GM12892 (cell line): Measurements from ENCODE around the gene LBH. TPM values are rescaled to one million over a fixed set of nuclear protein-coding genes. Genes with fewer than 3 reads are reported as not detected.

Source experiments
- DNase-seq: peaks from one replicate; pipeline ENCODE4 v3.0.0; 2011; ENCODE audit not compliant: insufficient read length
- FAIRE-seq: peaks from 2 replicates; lab custom pipeline; 2011; peaks lifted over from hg19 to GRCh38; lab: Jason Lieb, UNC
- POLR2A ChIP-seq: IDR thresholded peaks from 2 replicates; pipeline ENCODE4 v1.6.1; 2011; ENCODE audit warnings: low read depth, low read length, control low read depth
- POLR2AphosphoS5 ChIP-seq: IDR thresholded peaks from 2 replicates; pipeline ENCODE4 v1.6.1; 2011; ENCODE audit warnings: low read depth, low read length, control low read depth
- TAF1 ChIP-seq: IDR thresholded peaks from 2 replicates; pipeline ENCODE4 v1.6.1; 2011; ENCODE audit warnings: low read depth, mild to moderate bottlenecking, control low read depth, low read length, borderline replicate concordance
- polyA plus RNA-seq: library from polyadenylated mRNA; unstranded; fragments of >200 nt; gene quantifications from one replicate; pipeline ENCODE4 v1.2.1, GENCODE V29; 2012; ENCODE audit warnings: missing spikeins, inconsistent platforms; ENCODE audit not compliant: missing spikeins

Gene LBH
- polyA plus RNA-seq = 18.2 TPM

- FAIRE-seq = peak; percentile 80
- DNase-seq = peak; percentile 68
- TF ChIP-seq POLR2AphosphoS5 (peak; percentile 98), POLR2A (peak; percentile 99), TAF1 (peak; percentile 74)
Measured at GRCh38 chr2:30231212-30231995, at the start of gene LBH. Gene LBH (plus strand): TSS chr2:30231534. CDS start chr2:30231739, 205 bp downstream.

GRCh38 chr2:30184035-30184434, 47.3 kb upstream of the LBH start:
- TF ChIP-seq POLR2A (no peak), TAF1 (no peak), POLR2AphosphoS5 (no peak)
- FAIRE-seq = no peak
- no peak for DNase-seq

DNA sequence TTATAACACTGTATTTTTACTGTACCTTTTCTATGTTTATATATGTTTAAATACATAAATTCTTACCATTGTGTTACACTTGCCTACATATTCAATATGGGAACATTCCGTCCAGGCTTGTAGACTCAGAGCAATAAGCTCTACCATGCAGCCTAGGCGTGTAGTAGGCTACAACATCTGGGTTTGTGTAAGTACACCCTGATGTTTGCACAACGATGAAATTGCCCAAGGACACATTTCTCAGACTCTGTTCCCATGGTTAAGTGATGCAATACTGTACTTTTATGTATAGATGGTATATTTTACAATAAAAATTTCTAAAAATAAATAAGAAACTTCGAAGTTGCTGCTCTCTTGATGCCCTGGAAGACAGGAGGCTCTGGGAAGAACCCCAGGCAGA, 46.2 kb upstream of the LBH start:
- TF ChIP-seq POLR2A = no peak
- no peak for TF ChIP-seq TAF1
- no peak for TF ChIP-seq POLR2AphosphoS5
- no peak for DNase-seq
- no peak for FAIRE-seq

GRCh38 chr2:30188292-30188691, 43.0 kb upstream of the LBH start:
- FAIRE-seq (no peak), DNase-seq (no peak)
- TF ChIP-seq TAF1 = no peak
- TF ChIP-seq POLR2A = no peak
- no peak for TF ChIP-seq POLR2AphosphoS5

DNA sequence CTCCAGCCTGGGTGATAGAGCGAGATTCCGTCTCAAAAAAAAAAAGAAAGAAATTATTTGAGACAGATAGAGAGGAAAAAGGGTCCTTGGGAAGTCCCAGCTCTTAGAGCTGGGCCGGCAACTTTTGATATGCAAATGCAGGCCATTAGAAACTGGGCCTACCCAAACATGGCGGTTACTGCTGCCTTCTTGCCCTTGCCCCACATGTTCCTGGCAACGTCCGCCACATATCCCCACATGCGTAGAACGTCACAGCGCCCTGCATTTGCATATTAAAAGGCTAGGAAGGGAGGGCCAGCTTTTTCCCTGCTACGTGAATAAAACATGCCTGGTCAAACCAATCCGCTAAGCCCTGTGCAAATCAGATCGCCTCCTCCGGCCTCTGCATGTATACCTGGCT, 40.7 kb upstream of the LBH start:
- TF ChIP-seq TAF1 (no peak), POLR2A (no peak), POLR2AphosphoS5 (no peak)
- FAIRE-seq (no peak), DNase-seq (no peak)

GRCh38 chr2:30191107-30191506, 40.2 kb upstream of the LBH start:
- TF ChIP-seq POLR2AphosphoS5 (no peak), POLR2A (no peak), TAF1 (no peak)
- DNase-seq (no peak), FAIRE-seq (no peak)

DNA sequence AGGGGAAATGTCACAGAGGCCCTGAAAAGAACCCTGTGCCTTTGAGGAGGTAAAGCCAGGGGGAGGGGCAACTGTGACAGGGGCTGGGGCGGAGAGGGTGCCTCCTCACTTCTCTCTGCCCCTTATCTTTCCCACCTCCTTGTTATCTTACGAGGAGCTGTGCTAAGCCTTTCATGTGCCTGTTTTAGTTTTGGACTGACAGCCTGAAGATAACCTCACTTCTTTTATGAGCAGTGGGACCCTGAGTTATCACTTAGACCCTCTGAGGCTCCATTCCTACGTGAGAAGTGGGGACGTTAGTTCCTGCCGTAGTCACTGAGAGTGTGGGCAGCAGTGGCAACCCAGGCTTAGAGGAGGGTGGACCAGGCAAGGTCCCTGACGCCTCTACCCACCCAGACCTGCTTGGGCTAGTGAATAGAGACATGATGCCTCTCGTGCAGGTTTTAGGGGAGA, 39.5 kb upstream of the LBH start:
- TF ChIP-seq TAF1 = no peak
- TF ChIP-seq POLR2A = no peak
- TF ChIP-seq POLR2AphosphoS5 = no peak
- FAIRE-seq = no peak
- no peak for DNase-seq

- DNase-seq (no peak), FAIRE-seq (no peak)
Measured at GRCh38 chr2:30192314-30192713, 39.0 kb upstream of the LBH start.

GRCh38 chr2:30193104-30193681, 38.1 kb upstream of the LBH start:
- TF ChIP-seq POLR2A (no peak), TAF1 (no peak), POLR2AphosphoS5 (no peak)
- FAIRE-seq = no peak
- DNase-seq = no peak

More at GRCh38 chr2:30192314-30192713, 39.0 kb upstream of the LBH start:
- TF ChIP-seq POLR2AphosphoS5 (no peak), POLR2A (no peak), TAF1 (no peak)

- FAIRE-seq (no peak), DNase-seq (no peak)
- TF ChIP-seq TAF1 = no peak
- TF ChIP-seq POLR2A = no peak
- TF ChIP-seq POLR2AphosphoS5 = no peak
Measured at GRCh38 chr2:30194421-30194820, 36.9 kb upstream of the LBH start.

DNA sequence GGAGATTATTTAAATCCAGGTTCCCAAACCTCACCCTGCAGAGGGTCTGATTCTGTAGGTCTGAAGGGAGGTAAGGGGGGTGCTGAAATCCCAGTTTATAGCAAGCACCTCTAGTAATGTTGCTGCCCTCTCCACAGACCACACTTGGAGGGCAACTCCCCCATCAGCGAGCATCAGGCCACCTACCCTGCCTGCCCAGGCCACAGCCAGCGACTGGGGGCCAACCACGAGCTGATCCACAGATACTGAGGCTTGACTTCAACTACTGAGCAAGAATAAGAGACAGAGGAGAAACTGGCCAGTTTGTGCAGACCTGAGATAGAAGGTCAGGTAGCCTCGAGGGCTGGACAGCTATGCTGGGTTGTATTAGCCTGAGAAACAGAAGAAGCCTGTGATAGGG, 36.3 kb upstream of the LBH start:
- FAIRE-seq (no peak), DNase-seq (no peak)

GRCh38 chr2:30197570-30198192, 33.7 kb upstream of the LBH start:
- DNase-seq = no peak
- TF ChIP-seq POLR2AphosphoS5 (no peak), POLR2A (no peak), TAF1 (no peak)
- FAIRE-seq = no peak

More for the DNA sequence above, 36.3 kb upstream of the LBH start:
- TF ChIP-seq POLR2AphosphoS5 (no peak), POLR2A (no peak), TAF1 (no peak)
